ENCODE data around the gene ZNF266. TPM values are rescaled to one million over a fixed set of nuclear protein-coding genes. Genes with fewer than 3 reads are reported as not detected.

ZNF266 gene
- total RNA-seq, 1 experiment from 2014 or later: 14.7 TPM

DNA sequence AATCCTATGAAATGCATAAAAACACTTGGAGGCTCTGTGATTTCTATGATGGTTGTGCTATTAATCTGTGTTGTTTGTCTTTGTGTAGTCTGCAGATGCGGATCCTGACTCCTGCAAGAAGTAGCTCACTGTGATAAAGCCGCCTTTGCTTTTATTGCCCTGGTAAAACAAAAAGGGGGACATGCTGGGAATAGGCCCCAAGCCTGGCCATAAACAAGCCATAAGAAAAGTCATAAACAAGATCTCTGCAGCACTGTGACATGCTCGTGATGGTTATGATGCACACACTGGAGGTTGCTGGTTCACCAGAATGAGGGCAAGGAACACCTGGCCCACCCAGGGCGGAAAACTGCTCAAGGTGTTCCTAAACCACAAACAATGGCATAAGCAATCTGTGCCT lies 26.6 kb upstream of the ZNF266 start:
- Histone ChIP-seq H4K91ac (ENCODE audit: insufficient read length, low read depth, low read length) (no peak overlapping the region), H4K8ac (replicated peaks; ENCODE audit: insufficient read length, low read depth, low read length) (no peak overlapping the region), H3K23me2 (ENCODE audit: insufficient read length, low read depth, low read length, poor library complexity, severe bottlenecking) (no peaks in the 10 kb centered on the region), H4K20me1 (ENCODE audit: control insufficient read depth, insufficient read depth, insufficient read length) (no peaks in the 10 kb centered on the region), H3K9me3 (ENCODE audit: control insufficient read depth, low read depth, low read length) (peaks cover 84% of the 10 kb centered on the region), H3K14ac (ENCODE audit: insufficient read depth, low read length) (no peak overlapping the region), H3K4me1 (ENCODE audit: insufficient read depth, low read length) (no peaks in the 10 kb centered on the region), H3K4me2 (ENCODE audit: insufficient read depth, insufficient read length, low read length) (no peak overlapping the region), H3T11ph (ENCODE audit: low read length) (no peak overlapping the region), H3K18ac (ENCODE audit: insufficient read length, low read depth, low read length) (no peak overlapping the region), H3K23ac (ENCODE audit: insufficient read length, low read depth, low read length) (no peak overlapping the region), H4K5ac (ENCODE audit: insufficient read length, low read depth, low read length) (no peak overlapping the region), H2AK5ac (ENCODE audit: insufficient read length, low read length) (no peak overlapping the region), H3K56ac (ENCODE audit: insufficient read length, low read depth, low read length) (no peak overlapping the region), H3K27me3 (ENCODE audit: insufficient read depth, low read length) (no peaks in the 10 kb centered on the region), H2BK5ac (ENCODE audit: insufficient read length, low read length) (no peak overlapping the region), H2BK120ac (ENCODE audit: low read depth, low read length, poor library complexity, severe bottlenecking) (no peak overlapping the region), H3K4ac (ENCODE audit: low read depth, low read length) (no peak overlapping the region), H3K27ac (ENCODE audit: insufficient read length, low read depth, low read length) (no peak overlapping the region), H3K79me1 (ENCODE audit: insufficient read depth, low read depth, low read length, poor library complexity, severe bottlenecking) (no peaks in the 10 kb centered on the region), H3K9ac (ENCODE audit: extremely low read depth, insufficient read length, low read length) (no peak overlapping the region), H2AFZ (ENCODE audit: low read length) (no peak overlapping the region), H2BK12ac (ENCODE audit: insufficient read length, low read depth, low read length) (no peak overlapping the region), H2BK15ac (ENCODE audit: low read depth, low read length) (no peak overlapping the region), H3K79me2 (ENCODE audit: insufficient read depth, low read length) (no peaks in the 10 kb centered on the region), H2BK20ac (ENCODE audit: low read depth, low read length, poor library complexity, severe bottlenecking) (no peak overlapping the region)
- Mint-ChIP-seq H3K27ac (no peak overlapping the region), H3K4me3 (no peak overlapping the region), H3K36me3 (ENCODE audit: insufficient read depth in 1 of 3, low read depth in 3 of 3) (peaks cover 13 to 28% (median 20%) of the 10 kb centered on the region in 3 experiments; a peak in 6 of 7 replicates), H3K4me1 (no peaks in the 10 kb centered on the region), H3K27me3 (ENCODE audit: low read depth) (no peaks in the 10 kb centered on the region; the same call in 1 of the 2 replicates), H3K9me3 (peaks cover 96% of the 10 kb centered on the region in 2 experiments)
- TF ChIP-seq, protein P1, sequence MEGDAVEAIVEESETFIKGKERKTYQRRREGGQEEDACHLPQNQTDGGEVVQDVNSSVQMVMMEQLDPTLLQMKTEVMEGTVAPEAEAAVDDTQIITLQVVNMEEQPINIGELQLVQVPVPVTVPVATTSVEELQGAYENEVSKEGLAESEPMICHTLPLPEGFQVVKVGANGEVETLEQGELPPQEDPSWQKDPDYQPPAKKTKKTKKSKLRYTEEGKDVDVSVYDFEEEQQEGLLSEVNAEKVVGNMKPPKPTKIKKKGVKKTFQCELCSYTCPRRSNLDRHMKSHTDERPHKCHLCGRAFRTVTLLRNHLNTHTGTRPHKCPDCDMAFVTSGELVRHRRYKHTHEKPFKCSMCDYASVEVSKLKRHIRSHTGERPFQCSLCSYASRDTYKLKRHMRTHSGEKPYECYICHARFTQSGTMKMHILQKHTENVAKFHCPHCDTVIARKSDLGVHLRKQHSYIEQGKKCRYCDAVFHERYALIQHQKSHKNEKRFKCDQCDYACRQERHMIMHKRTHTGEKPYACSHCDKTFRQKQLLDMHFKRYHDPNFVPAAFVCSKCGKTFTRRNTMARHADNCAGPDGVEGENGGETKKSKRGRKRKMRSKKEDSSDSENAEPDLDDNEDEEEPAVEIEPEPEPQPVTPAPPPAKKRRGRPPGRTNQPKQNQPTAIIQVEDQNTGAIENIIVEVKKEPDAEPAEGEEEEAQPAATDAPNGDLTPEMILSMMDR (conservative IDR thresholded peaks at IDR 0.05): no peak
- no CpG with 5 or more reads among the region's 4 CpGs for WGBS (ENCODE audit: extremely low coverage, insufficient read length, low lambda C conversion rate)
- DNase-seq: no peak

Measured in H9 (cell line).